Lower leg skin (tissue), 3 donors: ENCODE measurements around the gene PTPRN2.

Experiments
- POLR2A ChIP-seq, 2 donors: fragments of 450-650 bp; IDR thresholded peaks; one replicate each; pipeline ENCODE4 v1.6.1; 2016 to 2017; ENCODE audit warnings: antibody characterized with exemption in 2 of 2, mild to moderate bottlenecking in 1 of 2, moderate library complexity in 1 of 2
- TF ChIP-seq, protein P1 (sequence below), 3 donors: fragments of 450-650 bp; IDR thresholded peaks; one replicate each; pipeline ENCODE4 v1.5.1; 2016; ENCODE audit warnings: antibody characterized with exemption in 3 of 3, mild to moderate bottlenecking in 3 of 3, moderate library complexity in 2 of 3

DNA sequence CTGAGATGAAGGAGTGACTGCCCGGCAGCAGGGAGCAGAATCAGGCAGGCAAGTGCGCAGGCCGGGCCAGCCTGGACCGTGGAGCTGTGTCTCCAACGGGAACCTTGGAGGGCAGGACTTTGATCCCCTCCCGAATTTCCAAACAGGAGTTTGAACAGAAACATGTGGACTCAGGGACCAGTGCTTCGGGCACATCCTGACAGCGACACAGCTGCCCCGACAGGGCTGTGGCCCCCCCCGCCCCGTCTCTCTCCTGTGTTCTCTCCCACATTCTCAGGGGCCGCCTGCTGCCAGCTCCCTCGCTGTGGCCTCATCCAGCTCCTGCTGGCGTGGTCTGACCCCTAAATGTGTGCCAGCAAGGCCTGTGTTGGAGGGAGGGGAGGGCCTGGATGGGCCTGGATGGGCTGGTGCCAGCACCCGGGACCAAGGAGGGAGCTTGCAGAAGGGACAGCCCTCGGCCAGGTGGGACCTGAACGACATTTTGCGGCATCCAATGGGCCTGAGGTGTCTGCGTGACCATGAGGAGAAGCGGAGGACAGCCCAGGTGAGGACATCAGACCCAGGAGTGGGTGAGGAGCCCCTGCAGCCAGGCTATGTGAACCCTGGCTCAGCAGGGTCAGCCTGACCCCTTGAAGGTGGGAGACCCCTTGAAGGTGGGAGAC lies 1027.9 kb downstream of the PTPRN2 start:
- TF ChIP-seq, protein P1, sequence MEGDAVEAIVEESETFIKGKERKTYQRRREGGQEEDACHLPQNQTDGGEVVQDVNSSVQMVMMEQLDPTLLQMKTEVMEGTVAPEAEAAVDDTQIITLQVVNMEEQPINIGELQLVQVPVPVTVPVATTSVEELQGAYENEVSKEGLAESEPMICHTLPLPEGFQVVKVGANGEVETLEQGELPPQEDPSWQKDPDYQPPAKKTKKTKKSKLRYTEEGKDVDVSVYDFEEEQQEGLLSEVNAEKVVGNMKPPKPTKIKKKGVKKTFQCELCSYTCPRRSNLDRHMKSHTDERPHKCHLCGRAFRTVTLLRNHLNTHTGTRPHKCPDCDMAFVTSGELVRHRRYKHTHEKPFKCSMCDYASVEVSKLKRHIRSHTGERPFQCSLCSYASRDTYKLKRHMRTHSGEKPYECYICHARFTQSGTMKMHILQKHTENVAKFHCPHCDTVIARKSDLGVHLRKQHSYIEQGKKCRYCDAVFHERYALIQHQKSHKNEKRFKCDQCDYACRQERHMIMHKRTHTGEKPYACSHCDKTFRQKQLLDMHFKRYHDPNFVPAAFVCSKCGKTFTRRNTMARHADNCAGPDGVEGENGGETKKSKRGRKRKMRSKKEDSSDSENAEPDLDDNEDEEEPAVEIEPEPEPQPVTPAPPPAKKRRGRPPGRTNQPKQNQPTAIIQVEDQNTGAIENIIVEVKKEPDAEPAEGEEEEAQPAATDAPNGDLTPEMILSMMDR (IDR thresholded peaks at IDR 0.05): no peak
- TF ChIP-seq POLR2A (IDR thresholded peaks at IDR 0.05): no peak
